Measurements from ENCODE around the gene RBPJ. TPM values are rescaled to one million over a fixed set of nuclear protein-coding genes. Genes with fewer than 3 reads are reported as not detected.

Gene RBPJ
- total RNA-seq, 1 experiment from 2014 or later = 17.8 TPM

GRCh38 chr4:26459054-26459755, 138.4 kb downstream of the RBPJ start:
- DNase-seq (ENCODE audit: low spot score) = peak; percentile 57

- no peak for DNase-seq (ENCODE audit: low spot score)
These were observed 139.1 kb downstream of the RBPJ start for GRCh38 chr4:26459756-26460530.

- DNase-seq (ENCODE audit: low spot score) = no peak
These were observed 142.1 kb downstream of the RBPJ start for GRCh38 chr4:26462874-26463273.

GRCh38 chr4:26463386-26463785, 142.6 kb downstream of the RBPJ start:
- no peak for DNase-seq (ENCODE audit: low spot score)

GRCh38 chr4:26464420-26465095, 143.7 kb downstream of the RBPJ start:
- DNase-seq (ENCODE audit: low spot score) = no peak

GRCh38 chr4:26466578-26467270, 145.9 kb downstream of the RBPJ start:
- no peak for DNase-seq (ENCODE audit: low spot score)

- DNase-seq (ENCODE audit: low spot score) = no peak
These were observed 146.9 kb downstream of the RBPJ start for GRCh38 chr4:26467724-26468123.

GRCh38 chr4:26468283-26468949, 147.6 kb downstream of the RBPJ start:
- no peak for DNase-seq (ENCODE audit: low spot score)

- no peak for DNase-seq (ENCODE audit: low spot score)
These were observed 148.2 kb downstream of the RBPJ start for GRCh38 chr4:26468977-26469376.

- no peak for DNase-seq (ENCODE audit: low spot score)
These were observed 151.1 kb downstream of the RBPJ start for GRCh38 chr4:26471890-26472289.

- DNase-seq (ENCODE audit: low spot score) = no peak
These were observed 153.1 kb downstream of the RBPJ start for GRCh38 chr4:26473893-26474292.

- DNase-seq (ENCODE audit: low spot score) = no peak
These were observed 153.7 kb downstream of the RBPJ start for GRCh38 chr4:26474551-26474950.

- DNase-seq (ENCODE audit: low spot score) = no peak
These were observed 154.9 kb downstream of the RBPJ start for GRCh38 chr4:26475716-26476115.

- no peak for DNase-seq (ENCODE audit: low spot score)
These were observed 155.7 kb downstream of the RBPJ start for GRCh38 chr4:26476545-26476944.

- DNase-seq (ENCODE audit: low spot score) = no peak
These were observed 157.5 kb downstream of the RBPJ start for GRCh38 chr4:26478330-26478729.

GRCh38 chr4:26482508-26483462, 162.0 kb downstream of the RBPJ start:
- DNase-seq (ENCODE audit: low spot score) = no peak

- no peak for DNase-seq (ENCODE audit: low spot score)
These were observed 163.3 kb downstream of the RBPJ start for GRCh38 chr4:26484032-26484515.

- no peak for DNase-seq (ENCODE audit: low spot score)
These were observed 163.7 kb downstream of the RBPJ start for GRCh38 chr4:26484516-26484915.
